ENCODE results near the gene DCDC2C. TPM values are rescaled to one million over a fixed set of nuclear protein-coding genes. Genes with fewer than 3 reads are reported as not detected.
A peak's percentile ranks its signal among the peaks of the same experiment; 100 is the strongest.

DCDC2C gene
- total RNA-seq, 6 experiments from 2014 or later, result not detected

GRCh38 chr2:3779496-3780049 is 76.2 kb downstream of the DCDC2C start:
- Mint-ChIP-seq H3K4me3 (no peak overlapping the region), H3K36me3 (ENCODE audit: low read depth) (0 out of 2 replicates have a peak, but pooled peaks cover 4% of the 10 kb centered on the region), H3K4me1 (ENCODE audit: low read depth) (no peaks in the 10 kb centered on the region; the same call in 1 of the 2 replicates), H3K9me3 (peaks cover 48% of the 10 kb centered on the region), H3K27ac (no peak overlapping the region), H3K27me3 (ENCODE audit: insufficient read depth) (no peaks in the 10 kb centered on the region; the same call in 1 of the 2 replicates)
- DNase-seq, result no peak
- TF ChIP-seq, protein P1, sequence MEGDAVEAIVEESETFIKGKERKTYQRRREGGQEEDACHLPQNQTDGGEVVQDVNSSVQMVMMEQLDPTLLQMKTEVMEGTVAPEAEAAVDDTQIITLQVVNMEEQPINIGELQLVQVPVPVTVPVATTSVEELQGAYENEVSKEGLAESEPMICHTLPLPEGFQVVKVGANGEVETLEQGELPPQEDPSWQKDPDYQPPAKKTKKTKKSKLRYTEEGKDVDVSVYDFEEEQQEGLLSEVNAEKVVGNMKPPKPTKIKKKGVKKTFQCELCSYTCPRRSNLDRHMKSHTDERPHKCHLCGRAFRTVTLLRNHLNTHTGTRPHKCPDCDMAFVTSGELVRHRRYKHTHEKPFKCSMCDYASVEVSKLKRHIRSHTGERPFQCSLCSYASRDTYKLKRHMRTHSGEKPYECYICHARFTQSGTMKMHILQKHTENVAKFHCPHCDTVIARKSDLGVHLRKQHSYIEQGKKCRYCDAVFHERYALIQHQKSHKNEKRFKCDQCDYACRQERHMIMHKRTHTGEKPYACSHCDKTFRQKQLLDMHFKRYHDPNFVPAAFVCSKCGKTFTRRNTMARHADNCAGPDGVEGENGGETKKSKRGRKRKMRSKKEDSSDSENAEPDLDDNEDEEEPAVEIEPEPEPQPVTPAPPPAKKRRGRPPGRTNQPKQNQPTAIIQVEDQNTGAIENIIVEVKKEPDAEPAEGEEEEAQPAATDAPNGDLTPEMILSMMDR (IDR thresholded peaks at IDR 0.05), result no peak

DNA sequence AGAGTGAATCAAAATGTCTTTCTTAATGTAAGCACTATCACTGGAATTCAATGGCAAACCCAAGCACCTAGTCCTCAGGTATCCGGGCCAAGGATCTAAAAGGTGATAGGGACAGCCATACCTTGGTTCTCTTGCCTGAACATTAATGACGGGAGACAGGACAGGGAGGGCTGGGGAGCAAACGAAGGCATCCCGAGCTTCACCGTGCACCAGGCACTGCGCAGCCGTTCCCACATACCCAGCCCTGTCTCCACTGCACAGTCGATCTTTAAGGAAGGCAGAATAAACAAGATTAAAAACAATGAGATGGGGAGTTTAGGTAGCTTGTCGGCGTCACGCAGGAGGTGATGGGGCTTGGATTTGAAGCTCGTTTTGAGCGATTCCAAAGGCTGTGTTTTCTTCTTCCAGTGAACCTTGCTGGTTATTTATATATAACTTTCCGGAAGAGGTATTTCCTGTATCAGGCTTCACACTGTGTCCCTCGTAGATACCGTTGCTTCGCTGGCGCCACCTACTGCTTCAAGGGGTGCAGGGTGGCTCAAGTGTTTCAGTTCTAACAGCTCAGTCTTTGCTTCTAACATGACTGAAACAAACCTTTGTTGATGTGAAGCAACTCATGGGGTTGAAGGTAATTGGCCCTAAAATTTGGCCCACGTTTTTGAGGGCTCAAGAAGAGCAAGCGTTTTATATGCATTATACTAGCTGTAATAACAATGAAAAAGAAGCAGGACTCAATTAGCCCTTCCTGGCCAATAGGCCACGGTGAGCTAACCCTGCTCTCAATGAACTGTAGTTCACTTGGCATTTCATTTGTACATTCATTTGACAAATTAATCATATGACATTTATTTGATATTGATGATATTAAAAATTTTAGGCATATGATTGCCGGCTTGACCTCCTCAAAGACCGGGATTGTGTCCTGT is 77.4 kb downstream of the DCDC2C start:
- H3K9me3 Mint-ChIP-seq, result peaks cover 51% of the 10 kb centered on the region
- H3K27ac Mint-ChIP-seq, result no peak overlapping the region
- H3K4me3 Mint-ChIP-seq, result peak overlapping the region; percentile 52; the same call in 1 of the 2 replicates
- no peaks in the 10 kb centered on the region; the same call in 1 of the 2 replicates for H3K27me3 Mint-ChIP-seq (ENCODE audit: insufficient read depth)
- DNase-seq, result no peak
- no peaks in the 10 kb centered on the region; the same call in 1 of the 2 replicates for H3K4me1 Mint-ChIP-seq (ENCODE audit: low read depth)
- TF ChIP-seq, protein P1 (IDR thresholded peaks at IDR 0.05), result peak; percentile 46
- 0 out of 2 replicates have a peak, but pooled peaks cover 4% of the 10 kb centered on the region for H3K36me3 Mint-ChIP-seq (ENCODE audit: low read depth)

GRCh38 chr2:3784731-3785130 is 81.4 kb downstream of the DCDC2C start:
- no peaks in the 10 kb centered on the region; the same call in 1 of the 2 replicates for H3K27me3 Mint-ChIP-seq (ENCODE audit: insufficient read depth)
- TF ChIP-seq, protein P1 (IDR thresholded peaks at IDR 0.05), result no peak
- no peak overlapping the region for H3K4me3 Mint-ChIP-seq
- DNase-seq, result no peak
- H3K4me1 Mint-ChIP-seq (ENCODE audit: low read depth), result no peaks in the 10 kb centered on the region; the same call in 1 of the 2 replicates
- no peaks in the 10 kb centered on the region for H3K36me3 Mint-ChIP-seq (ENCODE audit: low read depth)
- no peak overlapping the region for H3K27ac Mint-ChIP-seq
- peaks cover 26% of the 10 kb centered on the region; the same call in 1 of the 2 replicates for H3K9me3 Mint-ChIP-seq

- no peak for DNase-seq
- H3K36me3 Mint-ChIP-seq (ENCODE audit: low read depth), result no peaks in the 10 kb centered on the region
- no peaks in the 10 kb centered on the region; the same call in 1 of the 2 replicates for H3K27me3 Mint-ChIP-seq (ENCODE audit: insufficient read depth)
- TF ChIP-seq, protein P1 (IDR thresholded peaks at IDR 0.05), result no peak
- H3K4me3 Mint-ChIP-seq, result no peak overlapping the region
- no peaks in the 10 kb centered on the region; the same call in 1 of the 2 replicates for H3K4me1 Mint-ChIP-seq (ENCODE audit: low read depth)
- H3K27ac Mint-ChIP-seq, result no peak overlapping the region
- H3K9me3 Mint-ChIP-seq, result peaks cover 23% of the 10 kb centered on the region; the same call in 1 of the 2 replicates
Observed at GRCh38 chr2:3785220-3785889, 82.0 kb downstream of the DCDC2C start.

GRCh38 chr2:3785890-3786273 is 82.5 kb downstream of the DCDC2C start:
- DNase-seq, result no peak
- H3K9me3 Mint-ChIP-seq, result peaks cover 17% of the 10 kb centered on the region; the same call in 1 of the 2 replicates
- no peak overlapping the region for H3K27ac Mint-ChIP-seq

More at GRCh38 chr2:3785890-3786273, 82.5 kb downstream of the DCDC2C start:
- no peak overlapping the region for H3K4me3 Mint-ChIP-seq
- H3K4me1 Mint-ChIP-seq (ENCODE audit: low read depth), result no peaks in the 10 kb centered on the region; the same call in 1 of the 2 replicates
- H3K27me3 Mint-ChIP-seq (ENCODE audit: insufficient read depth), result no peaks in the 10 kb centered on the region
- H3K36me3 Mint-ChIP-seq (ENCODE audit: low read depth), result no peaks in the 10 kb centered on the region
- TF ChIP-seq, protein P1 (IDR thresholded peaks at IDR 0.05), result no peak

Measured in HFFc6 (cell line).